Gastrocnemius medialis (tissue), 4 donors: ENCODE data around the gene NADK. TPM values are rescaled to one million over a fixed set of nuclear protein-coding genes. Genes with fewer than 3 reads are reported as not detected.

Experiments used
- ATAC-seq, 2 donors: fragments of 150-250 bp; one replicate each; pipeline ENCODE4 v1.9.1; 2016
- DNase-seq, 2 donors: peaks; one replicate each; pipeline ENCODE4 v3.0.0-alpha.2; 2019
- H3K27ac ChIP-seq, 4 donors: fragments of 200-600 bp; sonication (generic); 1 replicate in 1 of 4; 2 replicates in 3 of 4; pipeline ENCODE4 v1.5.1; 2016 to 2018; ENCODE audit warnings: mild to moderate bottlenecking in 2 of 4, moderate library complexity in 1 of 4
- H3K27me3 ChIP-seq, 3 donors: fragments of 200-600 bp; sonication (generic) in 2 of 3; 1 replicate in 1 of 3; 2 replicates in 2 of 3; pipeline versions ENCODE4 v1.5.1 to v1.6.0; 2016 to 2019; ENCODE audit warnings: mild to moderate bottlenecking in 1 of 3, moderate library complexity in 1 of 3
- H3K36me3 ChIP-seq, 2 donors: fragments of 200-600 bp; sonication (generic) in 1 of 2; one replicate each; pipeline ENCODE4 v1.5.1; 2017 to 2018
- H3K4me1 ChIP-seq, 2 donors: fragments of 200-600 bp; sonication (generic) in 1 of 2; one replicate each; pipeline ENCODE4 v1.5.1; 2016 to 2017; ENCODE audit warnings: mild to moderate bottlenecking in 2 of 2
- H3K4me3 ChIP-seq, 4 donors: fragments of 200-600 bp; sonication (generic) in 3 of 4; 1 replicate in 1 of 4; 2 replicates in 3 of 4; pipeline ENCODE4 v1.5.1; 2016 to 2019; ENCODE audit warnings: mild to moderate bottlenecking in 2 of 4
- H3K9me3 ChIP-seq, 3 donors: fragments of 200-600 bp; sonication (generic) in 2 of 3; 1 replicate in 1 of 3; 2 replicates in 2 of 3; pipeline ENCODE4 v1.5.1; 2016 to 2019
- POLR2A ChIP-seq, 2 donors: fragments of 450-650 bp; IDR thresholded peaks; one replicate each; pipeline ENCODE4 v1.6.1; 2017; ENCODE audit warnings: antibody characterized with exemption in 2 of 2, mild to moderate bottlenecking in 2 of 2, moderate library complexity in 2 of 2
- in situ Hi-C, 4 donors: fragments of 200-750 bp; cut with MboI; loops; one replicate each; pipeline versions ENCODE4 v1.15.0 to v1.8.0; 2017; ENCODE audit warnings: low sequenced_read_pairs in 4 of 4
- intact Hi-C: fragments of 100-400 bp; cut with DNase I; formaldehyde crosslinking; loops from one replicate; pipeline ENCODE4 v1.15.1; 2023; ENCODE audit warnings: low total_unique reads
- total RNA-seq, 4 donors: library from RNA; depleted of rRNA; stranded (reverse); fragments of >200 nt; gene quantifications; one replicate each; pipeline versions ENCODE4 v1.1.0 to v1.2.3, GENCODE V29; 2016
- TF ChIP-seq, protein P1 (sequence below), 5 experiments: fragments of 450-650 bp in 3 of 5; fragments of 200-600 bp in 2 of 5; sonication (generic) in 2 of 5; IDR thresholded peaks in 4 of 5; conservative IDR thresholded peaks in 1 of 5; 1 replicate in 4 of 5; 2 replicates in 1 of 5; pipeline ENCODE4 v1.5.1; 2016 to 2019; ENCODE audit warnings: antibody characterized with exemption in 5 of 5, mild to moderate bottlenecking in 3 of 5, moderate library complexity in 3 of 5

NADK gene
- total RNA-seq, 4 donors from 2014 or later = 20.1 to 33.1 (median 32.5) TPM

GRCh38 chr1:1806890-1807289 lies 28.6 kb upstream of the NADK start:
- in situ Hi-C loops (no loop called here), intact Hi-C loops (no loop called here)
- Histone ChIP-seq H3K27ac (no peak overlapping the region), H3K27me3 (no peaks in the 10 kb centered on the region), H3K36me3 (peaks cover 0 to 40% of the 10 kb centered on the region in 2 donors), H3K4me3 (no peak overlapping the region), H3K9me3 (no peaks in the 10 kb centered on the region), H3K4me1 (peaks cover 3 to 4% of the 10 kb centered on the region in 2 donors)
- ATAC-seq (no peak), DNase-seq (no peak)
- no peak for TF ChIP-seq POLR2A (IDR thresholded peaks at IDR 0.05)
- TF ChIP-seq, protein P1, sequence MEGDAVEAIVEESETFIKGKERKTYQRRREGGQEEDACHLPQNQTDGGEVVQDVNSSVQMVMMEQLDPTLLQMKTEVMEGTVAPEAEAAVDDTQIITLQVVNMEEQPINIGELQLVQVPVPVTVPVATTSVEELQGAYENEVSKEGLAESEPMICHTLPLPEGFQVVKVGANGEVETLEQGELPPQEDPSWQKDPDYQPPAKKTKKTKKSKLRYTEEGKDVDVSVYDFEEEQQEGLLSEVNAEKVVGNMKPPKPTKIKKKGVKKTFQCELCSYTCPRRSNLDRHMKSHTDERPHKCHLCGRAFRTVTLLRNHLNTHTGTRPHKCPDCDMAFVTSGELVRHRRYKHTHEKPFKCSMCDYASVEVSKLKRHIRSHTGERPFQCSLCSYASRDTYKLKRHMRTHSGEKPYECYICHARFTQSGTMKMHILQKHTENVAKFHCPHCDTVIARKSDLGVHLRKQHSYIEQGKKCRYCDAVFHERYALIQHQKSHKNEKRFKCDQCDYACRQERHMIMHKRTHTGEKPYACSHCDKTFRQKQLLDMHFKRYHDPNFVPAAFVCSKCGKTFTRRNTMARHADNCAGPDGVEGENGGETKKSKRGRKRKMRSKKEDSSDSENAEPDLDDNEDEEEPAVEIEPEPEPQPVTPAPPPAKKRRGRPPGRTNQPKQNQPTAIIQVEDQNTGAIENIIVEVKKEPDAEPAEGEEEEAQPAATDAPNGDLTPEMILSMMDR (IDR thresholded peaks at IDR 0.05 in 4 of 5, conservative IDR thresholded peaks at IDR 0.05 in 1 of 5) = no peak

- no peak for TF ChIP-seq POLR2A (IDR thresholded peaks at IDR 0.05)
- TF ChIP-seq, protein P1 (IDR thresholded peaks at IDR 0.05 in 4 of 5, conservative IDR thresholded peaks at IDR 0.05 in 1 of 5) = no peak
- intact Hi-C loops = no loop called here
- no peak for DNase-seq
Measured at GRCh38 chr1:1804301-1804700, 26.0 kb upstream of the NADK start.

DNA sequence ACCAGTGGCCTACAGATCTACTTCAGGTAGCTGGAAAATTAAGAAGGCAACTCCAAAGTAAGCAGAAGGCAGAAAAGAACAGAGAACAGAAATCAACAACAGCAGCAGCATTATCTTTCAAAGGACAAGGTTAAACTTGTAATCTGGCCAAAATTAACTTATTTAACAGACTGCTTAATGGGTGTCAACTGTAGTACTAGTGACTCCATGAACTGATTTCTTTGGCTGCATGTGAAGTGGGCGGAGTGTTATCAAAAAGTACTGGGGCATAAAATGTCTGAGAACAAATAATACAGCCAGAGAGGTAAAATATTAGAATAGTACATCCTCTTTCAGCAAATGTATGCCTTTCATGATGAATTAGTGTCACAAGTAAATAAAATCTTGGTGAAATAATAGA lies 24.6 kb upstream of the NADK start:
- peaks cover 14 to 17% of the 10 kb centered on the region in 2 donors for H3K4me1 ChIP-seq
- intact Hi-C loops = no loop called here
- no peak for DNase-seq
- no peak for ATAC-seq
- H3K27ac ChIP-seq = no peak overlapping the region
- TF ChIP-seq, protein P1 (IDR thresholded peaks at IDR 0.05 in 4 of 5, conservative IDR thresholded peaks at IDR 0.05 in 1 of 5) = no peak
- in situ Hi-C loops = no loop called here
- H3K4me3 ChIP-seq = no peak overlapping the region
- no peaks in the 10 kb centered on the region for H3K27me3 ChIP-seq
- H3K36me3 ChIP-seq = peaks cover 0 to 36% of the 10 kb centered on the region in 2 donors
- no peaks in the 10 kb centered on the region for H3K9me3 ChIP-seq

More at GRCh38 chr1:1804301-1804700, 26.0 kb upstream of the NADK start:
- Histone ChIP-seq H3K27me3 (no peaks in the 10 kb centered on the region), H3K4me3 (no peak overlapping the region), H3K36me3 (peaks cover 0 to 36% of the 10 kb centered on the region in 2 donors), H3K4me1 (peaks cover 12 to 14% of the 10 kb centered on the region in 2 donors), H3K9me3 (no peaks in the 10 kb centered on the region), H3K27ac (no peak overlapping the region)
- ATAC-seq = no peak
- in situ Hi-C loops = no loop called here

DNA sequence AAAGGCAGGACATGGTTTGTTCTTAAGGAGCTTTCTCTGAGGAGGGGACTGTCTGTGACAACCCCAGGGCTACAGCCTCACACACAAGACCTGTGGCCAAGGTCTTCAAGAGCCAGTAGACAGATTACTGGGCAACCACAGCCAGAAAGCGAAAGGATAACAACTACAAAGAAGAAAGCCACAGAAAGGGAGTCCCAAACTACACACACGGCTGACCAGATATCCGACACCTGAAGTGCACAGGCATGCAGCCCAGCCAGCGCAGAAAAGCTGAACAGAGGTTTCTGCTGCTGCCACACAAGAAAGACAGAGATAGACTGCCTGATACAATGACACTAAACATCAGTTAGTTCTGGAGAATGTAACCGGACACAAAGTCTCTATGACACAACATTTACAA lies 21.4 kb upstream of the NADK start:
- no peak overlapping the region for H3K4me3 ChIP-seq
- intact Hi-C loops = no loop called here
- TF ChIP-seq, protein P1 (IDR thresholded peaks at IDR 0.05 in 4 of 5, conservative IDR thresholded peaks at IDR 0.05 in 1 of 5) = no peak
- TF ChIP-seq POLR2A (IDR thresholded peaks at IDR 0.05) = no peak
- no peak for DNase-seq
- H3K9me3 ChIP-seq = no peaks in the 10 kb centered on the region
- H3K4me1 ChIP-seq = peaks cover 9 to 14% of the 10 kb centered on the region in 2 donors
- peak in 1 of 2 donors; percentile 60 for ATAC-seq
- H3K27me3 ChIP-seq = no peaks in the 10 kb centered on the region
- peaks cover 0 to 38% of the 10 kb centered on the region in 2 donors for H3K36me3 ChIP-seq
- H3K27ac ChIP-seq = peak overlapping the region in 1 of 4 donors; percentile 6
- in situ Hi-C loops = no loop called here

DNA sequence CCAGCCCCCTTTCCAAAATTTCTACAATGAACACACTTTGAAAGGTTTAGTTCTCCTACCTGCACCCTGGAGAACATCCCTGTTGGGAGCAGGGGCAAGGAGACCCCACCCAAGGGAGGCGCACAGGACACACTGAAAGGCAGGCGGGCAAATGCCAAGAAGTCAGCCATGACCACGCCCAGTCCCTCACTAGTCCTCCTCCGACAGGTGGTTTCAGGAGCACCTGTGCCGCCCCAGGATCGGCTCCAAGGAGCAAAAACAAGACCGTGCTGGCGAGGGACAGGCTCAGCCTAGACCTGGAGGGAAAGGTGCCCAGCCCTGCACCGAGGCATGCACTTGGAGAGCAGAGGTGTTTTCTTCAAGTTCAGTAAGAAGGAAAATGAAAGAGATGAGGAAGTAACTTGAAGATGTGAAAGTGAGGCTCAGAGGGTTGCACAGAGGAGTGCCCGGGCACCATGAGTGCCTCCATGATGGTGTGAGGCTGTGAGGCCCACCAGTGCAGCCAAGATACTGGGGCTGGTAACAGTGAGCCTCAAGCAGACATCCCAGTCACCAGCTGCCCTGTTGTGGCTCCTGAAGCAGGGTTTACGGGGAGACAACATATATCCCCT lies 19.6 kb upstream of the NADK start:
- intact Hi-C loops = no loop called here
- DNase-seq = no peak
- TF ChIP-seq POLR2A (IDR thresholded peaks at IDR 0.05) = no peak
- TF ChIP-seq, protein P1 (IDR thresholded peaks at IDR 0.05 in 4 of 5, conservative IDR thresholded peaks at IDR 0.05 in 1 of 5) = no peak
- no peak for ATAC-seq
- Histone ChIP-seq H3K36me3 (peaks cover 0 to 36% of the 10 kb centered on the region in 2 donors), H3K27me3 (no peaks in the 10 kb centered on the region), H3K4me3 (no peak overlapping the region), H3K27ac (no peak overlapping the region), H3K4me1 (peaks cover 9 to 14% of the 10 kb centered on the region in 2 donors), H3K9me3 (no peaks in the 10 kb centered on the region)
- in situ Hi-C loops = no loop called here
